Stimulated activated CD4-positive, alpha-beta T cell treated with anti-CD3 and anti-CD28 coated beads, Interleukin-2, amount 100 ng/mL, for 24 hours (primary cell): Measurements from ENCODE around the gene NEUROD6.

Experiments
- DNase-seq, 2 donors: peaks; one replicate each; pipeline ENCODE4 v3.0.0-alpha.2; 2020

Gene NEUROD6

GRCh38 chr7:31327071-31327470 is 13.5 kb downstream of the NEUROD6 start:
- DNase-seq, result no peak

DNA sequence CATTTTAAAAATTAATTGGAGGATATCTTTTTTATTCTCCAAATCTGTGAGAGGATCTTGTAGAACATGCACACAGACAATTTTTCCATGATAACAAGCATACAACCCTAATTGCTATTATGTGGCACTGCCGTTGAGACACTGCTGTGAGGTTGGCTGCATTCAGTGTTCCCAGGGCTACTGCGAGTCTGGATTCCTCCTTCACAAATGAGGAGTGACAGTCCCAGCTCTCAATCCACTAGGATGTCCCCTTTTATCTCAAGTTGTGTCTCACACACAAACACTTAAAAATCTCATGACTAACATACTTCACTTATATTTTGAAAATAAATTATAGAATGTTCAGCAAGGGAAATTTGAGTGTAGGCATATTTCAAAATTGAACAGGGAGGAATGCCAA is 14.1 kb downstream of the NEUROD6 start:
- no peak for DNase-seq

- DNase-seq, result no peak
Observed at GRCh38 chr7:31323101-31323500, 17.4 kb downstream of the NEUROD6 start.

- no peak for DNase-seq
Observed at GRCh38 chr7:31320675-31321074, 19.9 kb downstream of the NEUROD6 start.

- no peak for DNase-seq
Observed at GRCh38 chr7:31318313-31318712, 22.2 kb downstream of the NEUROD6 start.

GRCh38 chr7:31316876-31317275 is 23.6 kb downstream of the NEUROD6 start:
- no peak for DNase-seq

GRCh38 chr7:31315758-31316157 is 24.8 kb downstream of the NEUROD6 start:
- DNase-seq, result no peak

- DNase-seq, result no peak
Observed at GRCh38 chr7:31314781-31315180, 25.7 kb downstream of the NEUROD6 start.

DNA sequence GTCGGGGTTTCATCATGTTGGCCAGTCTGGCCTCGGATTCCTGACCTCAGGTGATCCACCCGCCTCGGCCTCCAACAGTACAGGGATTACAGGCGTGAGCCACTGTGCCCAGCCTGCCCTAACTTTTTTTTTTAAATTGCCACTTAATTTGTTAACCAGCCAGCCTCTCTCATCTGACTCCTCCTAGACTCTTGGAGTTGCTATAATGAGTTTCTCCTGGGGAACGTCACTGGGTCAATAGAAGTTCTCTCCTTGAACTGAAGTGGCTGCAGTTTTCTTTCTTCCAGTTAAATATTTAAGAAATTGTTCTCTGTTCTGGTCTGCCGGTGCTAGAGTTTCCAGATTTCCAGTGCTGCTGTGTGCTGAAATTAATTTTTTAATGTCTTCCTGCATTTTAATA is 27.6 kb downstream of the NEUROD6 start:
- no peak for DNase-seq

GRCh38 chr7:31311552-31311951 is 29.0 kb downstream of the NEUROD6 start:
- DNase-seq, result no peak

GRCh38 chr7:31310321-31310935 is 30.1 kb downstream of the NEUROD6 start:
- DNase-seq, result no peak

GRCh38 chr7:31309407-31309806 is 31.1 kb downstream of the NEUROD6 start:
- DNase-seq, result no peak

GRCh38 chr7:31308652-31309051 is 31.9 kb downstream of the NEUROD6 start:
- DNase-seq, result no peak

DNA sequence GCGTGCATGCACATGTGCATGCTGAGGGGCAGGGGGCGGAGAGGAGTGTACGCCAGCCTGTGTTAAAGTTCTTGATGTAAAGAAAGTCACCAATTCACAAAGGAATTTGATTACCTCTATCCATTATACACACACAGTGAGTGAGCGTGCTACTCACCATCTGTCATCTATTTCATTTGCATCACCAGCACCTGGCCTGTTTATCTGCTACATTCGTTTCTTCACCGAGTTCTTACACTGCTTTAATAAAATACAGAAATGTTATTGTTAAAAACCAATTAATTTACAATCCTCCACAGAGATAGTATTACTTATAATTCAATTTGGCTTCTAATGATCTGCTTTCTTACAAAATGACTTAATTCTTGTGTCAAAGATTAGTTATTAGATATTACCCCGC is 32.6 kb downstream of the NEUROD6 start:
- DNase-seq, result no peak

DNA sequence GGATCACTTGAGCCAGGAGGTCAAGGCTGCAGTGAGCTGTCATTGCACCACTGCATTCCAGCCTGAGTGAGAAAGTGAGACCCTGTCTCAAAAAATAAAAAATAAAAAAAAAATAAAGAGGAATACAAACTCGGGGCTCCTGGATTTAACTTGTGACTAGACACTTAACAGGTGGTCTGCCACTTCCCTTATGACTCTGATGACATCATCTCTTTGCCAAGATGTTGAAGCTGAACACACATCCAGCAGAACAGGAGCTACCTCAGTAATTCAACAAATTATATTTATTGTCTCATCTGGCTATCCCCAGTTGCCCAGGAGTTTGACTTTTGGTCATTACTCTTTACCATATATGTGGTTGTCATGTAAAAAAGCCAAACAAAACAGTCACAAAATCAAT is 35.3 kb downstream of the NEUROD6 start:
- DNase-seq, result no peak

GRCh38 chr7:31304446-31304845 is 36.1 kb downstream of the NEUROD6 start:
- DNase-seq, result no peak

DNA sequence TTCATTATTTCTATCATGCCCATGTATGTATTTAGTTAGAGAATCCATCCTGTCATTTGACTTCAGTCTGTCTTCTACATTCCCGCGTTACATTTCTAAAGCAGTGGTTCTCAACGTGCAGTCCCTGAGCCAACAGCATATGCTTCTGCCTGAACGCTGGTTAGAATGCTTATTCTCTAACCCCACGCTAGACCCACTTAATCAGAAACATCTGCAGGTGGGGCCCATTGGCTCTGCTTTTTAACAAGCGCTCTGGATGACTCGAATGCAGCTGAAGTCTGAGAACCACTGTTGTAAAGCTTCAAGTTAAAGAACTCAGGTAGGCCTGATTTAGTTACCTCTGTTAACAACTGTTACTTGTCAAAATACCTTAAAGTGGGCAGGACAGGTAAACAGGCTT is 38.2 kb downstream of the NEUROD6 start:
- DNase-seq, result no peak

DNA sequence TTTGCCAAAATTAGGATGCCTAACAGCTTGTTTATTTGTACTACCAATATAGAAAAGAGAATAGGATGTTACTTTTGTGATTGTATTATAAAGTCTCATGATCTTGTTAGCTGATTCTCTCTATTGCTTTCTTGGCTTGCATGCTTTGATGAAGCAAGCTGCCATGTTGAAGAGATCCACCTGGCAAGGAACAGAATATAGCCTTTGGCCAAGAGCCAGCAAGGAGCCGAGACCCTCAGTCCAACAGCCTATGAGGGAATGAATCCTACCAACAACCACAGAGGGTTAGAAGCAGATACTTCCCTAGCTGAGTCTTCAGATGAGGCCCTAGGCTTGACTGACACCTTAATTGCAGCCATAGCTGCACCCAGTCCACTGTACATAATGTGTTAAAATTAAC is 41.2 kb downstream of the NEUROD6 start:
- DNase-seq, result no peak

DNA sequence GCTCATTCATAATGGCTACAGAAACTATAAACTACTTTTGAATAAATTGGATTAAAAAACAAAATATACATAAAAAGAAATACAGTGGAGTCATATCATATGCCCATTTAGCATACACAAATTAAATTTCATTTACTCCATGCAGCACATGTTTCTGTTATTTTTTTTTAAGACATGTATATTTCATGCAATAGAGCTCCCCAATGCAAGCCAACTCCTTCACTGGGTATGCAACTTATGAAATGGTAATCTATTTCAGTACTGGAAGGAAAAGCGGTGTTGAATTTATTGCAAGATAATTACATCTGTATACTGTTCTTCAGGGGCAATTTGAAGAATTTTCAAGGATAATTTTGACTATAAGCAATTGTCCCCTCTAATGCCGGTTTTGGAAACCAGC is 49.9 kb downstream of the NEUROD6 start:
- no peak for DNase-seq
